Measurements from ENCODE around the gene EMP2.

Gene EMP2

GRCh38 chr16:10531582-10531981, 48.8 kb downstream of the EMP2 start:
- ATAC-seq: no peak
- TF ChIP-seq ZFP30 (CRISPR knock-in tag; IDR thresholded peaks at IDR 0.05): no peak
- no peak for TF ChIP-seq PPARA (CRISPR knock-in tag; IDR thresholded peaks at IDR 0.05; ENCODE audit: borderline replicate concordance)
- no peak for TF ChIP-seq ZNF70 (CRISPR knock-in tag; IDR thresholded peaks at IDR 0.05)
- TF ChIP-seq ZNF8 (CRISPR knock-in tag; IDR thresholded peaks at IDR 0.05): no peak
- TF ChIP-seq ISL1 (CRISPR knock-in tag; IDR thresholded peaks at IDR 0.05): no peak
- no peak for TF ChIP-seq PATZ1 (CRISPR knock-in tag; IDR thresholded peaks at IDR 0.05; ENCODE audit: borderline replicate concordance)
- no peak for TF ChIP-seq TSHZ2 (CRISPR knock-in tag; IDR thresholded peaks at IDR 0.05)
- no peak for TF ChIP-seq ARNTL (CRISPR knock-in tag; IDR thresholded peaks at IDR 0.05; ENCODE audit: borderline replicate concordance, low read depth)
- no peak for TF ChIP-seq ZNF565 (CRISPR knock-in tag; conservative IDR thresholded peaks at IDR 0.05; ENCODE audit: low read depth)
- TF ChIP-seq ZFP3 (CRISPR knock-in tag; IDR thresholded peaks at IDR 0.05): no peak
- no peak for TF ChIP-seq GLIS3 (CRISPR knock-in tag; IDR thresholded peaks at IDR 0.05)
- TF ChIP-seq SNAI2 (CRISPR knock-in tag; IDR thresholded peaks at IDR 0.05): no peak

- ATAC-seq: no peak
- TF ChIP-seq ISL1 (CRISPR knock-in tag; IDR thresholded peaks at IDR 0.05) (no peak), CSRNP3 (CRISPR knock-in tag; IDR thresholded peaks at IDR 0.05) (no peak), CSDC2 (CRISPR knock-in tag; IDR thresholded peaks at IDR 0.05) (no peak), TOX (CRISPR knock-in tag; IDR thresholded peaks at IDR 0.05; ENCODE audit: borderline replicate concordance) (no peak), CREB5 (CRISPR knock-in tag; IDR thresholded peaks at IDR 0.05; ENCODE audit: low read depth) (no peak), ZNF70 (CRISPR knock-in tag; IDR thresholded peaks at IDR 0.05) (no peak), ZFP30 (CRISPR knock-in tag; IDR thresholded peaks at IDR 0.05) (no peak), ESRRG (CRISPR knock-in tag; IDR thresholded peaks at IDR 0.05) (no peak), ZC3H10 (CRISPR knock-in tag; IDR thresholded peaks at IDR 0.05) (no peak), OSR1 (CRISPR knock-in tag; IDR thresholded peaks at IDR 0.05) (no peak), TCF4 (CRISPR knock-in tag; IDR thresholded peaks at IDR 0.05; ENCODE audit: borderline replicate concordance) (no peak)
Observed at GRCh38 chr16:10530685-10531084, 49.7 kb downstream of the EMP2 start.

GRCh38 chr16:10529895-10530669, 50.3 kb downstream of the EMP2 start:
- ATAC-seq: no peak
- no peak for TF ChIP-seq RARB (CRISPR knock-in tag; IDR thresholded peaks at IDR 0.05)
- no peak for TF ChIP-seq ZNF70 (CRISPR knock-in tag; IDR thresholded peaks at IDR 0.05)
- no peak for TF ChIP-seq TCF4 (CRISPR knock-in tag; IDR thresholded peaks at IDR 0.05; ENCODE audit: borderline replicate concordance)
- TF ChIP-seq CSRNP3 (CRISPR knock-in tag; IDR thresholded peaks at IDR 0.05): no peak

All from SK-N-SH treated with all-trans-retinoic acid at 6 μM for 48 hours (cell line).